ENCODE results near the gene ENTREP3.

DNA sequence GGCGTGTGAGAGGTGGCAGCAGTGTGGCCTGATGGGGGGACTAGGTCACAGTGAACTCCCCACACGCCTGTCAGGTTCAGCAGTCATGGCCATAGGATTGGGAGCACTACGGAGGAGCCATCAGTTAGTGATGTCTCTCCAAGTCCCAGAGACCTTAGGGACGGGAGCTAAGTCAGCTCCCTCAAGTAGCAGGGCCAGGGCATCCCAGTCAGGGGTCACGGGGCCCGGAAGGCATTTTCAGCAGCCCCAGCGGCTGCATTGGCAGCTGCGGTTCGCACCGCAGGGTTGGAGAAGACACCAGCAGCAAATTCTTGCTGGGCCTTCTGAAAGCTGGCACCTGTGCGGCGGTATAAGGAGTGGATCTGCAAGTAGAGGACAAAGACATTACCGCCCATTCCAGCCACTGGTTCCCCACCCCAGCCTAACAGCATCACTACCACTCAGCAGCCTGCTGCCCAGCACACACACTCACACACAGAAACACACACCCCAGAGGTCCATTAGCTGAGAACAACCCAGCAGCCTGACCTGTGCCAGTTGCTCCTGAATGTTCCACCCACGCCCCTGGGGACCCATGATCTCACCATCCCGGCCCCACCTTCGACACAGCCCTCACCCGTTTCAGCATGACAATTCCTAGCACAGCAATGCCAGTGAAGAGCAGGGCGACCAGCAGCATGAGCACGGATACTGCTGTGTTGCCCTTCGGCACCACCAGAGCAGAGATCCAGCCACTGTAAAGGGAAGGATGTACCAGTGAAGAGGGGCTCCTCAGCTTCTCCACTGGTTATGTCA is 972 bp upstream of the ENTREP3 start:
- TF ChIP-seq EZH2phosphoT487 (IDR thresholded peaks at IDR 0.05; ENCODE audit: borderline replicate concordance, low read length): no peak
- TF ChIP-seq, protein P1, sequence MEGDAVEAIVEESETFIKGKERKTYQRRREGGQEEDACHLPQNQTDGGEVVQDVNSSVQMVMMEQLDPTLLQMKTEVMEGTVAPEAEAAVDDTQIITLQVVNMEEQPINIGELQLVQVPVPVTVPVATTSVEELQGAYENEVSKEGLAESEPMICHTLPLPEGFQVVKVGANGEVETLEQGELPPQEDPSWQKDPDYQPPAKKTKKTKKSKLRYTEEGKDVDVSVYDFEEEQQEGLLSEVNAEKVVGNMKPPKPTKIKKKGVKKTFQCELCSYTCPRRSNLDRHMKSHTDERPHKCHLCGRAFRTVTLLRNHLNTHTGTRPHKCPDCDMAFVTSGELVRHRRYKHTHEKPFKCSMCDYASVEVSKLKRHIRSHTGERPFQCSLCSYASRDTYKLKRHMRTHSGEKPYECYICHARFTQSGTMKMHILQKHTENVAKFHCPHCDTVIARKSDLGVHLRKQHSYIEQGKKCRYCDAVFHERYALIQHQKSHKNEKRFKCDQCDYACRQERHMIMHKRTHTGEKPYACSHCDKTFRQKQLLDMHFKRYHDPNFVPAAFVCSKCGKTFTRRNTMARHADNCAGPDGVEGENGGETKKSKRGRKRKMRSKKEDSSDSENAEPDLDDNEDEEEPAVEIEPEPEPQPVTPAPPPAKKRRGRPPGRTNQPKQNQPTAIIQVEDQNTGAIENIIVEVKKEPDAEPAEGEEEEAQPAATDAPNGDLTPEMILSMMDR (IDR thresholded peaks at IDR 0.05; ENCODE audit: low read depth, low read length, poor library complexity, severe bottlenecking): no peak

Data from DOHH2 (cell line).